ENCODE results near the gene INPP4B. TPM values are rescaled to one million over a fixed set of nuclear protein-coding genes. Genes with fewer than 3 reads are reported as not detected.

Gene INPP4B
- total RNA-seq, 1 experiment from 2014 or later: 53.7 TPM

DNA sequence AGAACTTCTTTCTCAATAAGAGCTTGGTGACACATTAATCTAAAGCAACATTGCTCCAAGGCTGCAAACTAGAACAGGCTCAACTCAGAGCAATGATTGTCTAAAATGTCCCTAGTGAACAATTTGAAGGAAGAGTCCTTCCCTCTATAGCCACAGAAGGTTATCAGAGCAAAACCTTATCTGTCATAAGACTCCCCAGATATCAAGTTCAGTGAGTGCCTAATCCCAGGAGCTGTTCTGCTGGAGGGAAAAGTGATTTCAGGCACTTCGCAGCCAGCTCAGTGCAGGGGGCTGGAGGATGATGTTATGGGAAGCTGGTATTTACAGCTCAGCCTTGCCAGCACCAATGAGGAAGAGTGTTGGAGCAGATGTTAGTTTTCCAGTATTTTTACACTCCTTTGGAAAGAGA, 497.5 kb downstream of the INPP4B start:
- H3K27me3 ChIP-seq (ENCODE audit: insufficient read depth, low read depth): no peaks in the 10 kb centered on the region
- intact Hi-C loops (cut with micrococcal nuclease; ENCODE audit: unreplicated experiment): no loop called here

DNA sequence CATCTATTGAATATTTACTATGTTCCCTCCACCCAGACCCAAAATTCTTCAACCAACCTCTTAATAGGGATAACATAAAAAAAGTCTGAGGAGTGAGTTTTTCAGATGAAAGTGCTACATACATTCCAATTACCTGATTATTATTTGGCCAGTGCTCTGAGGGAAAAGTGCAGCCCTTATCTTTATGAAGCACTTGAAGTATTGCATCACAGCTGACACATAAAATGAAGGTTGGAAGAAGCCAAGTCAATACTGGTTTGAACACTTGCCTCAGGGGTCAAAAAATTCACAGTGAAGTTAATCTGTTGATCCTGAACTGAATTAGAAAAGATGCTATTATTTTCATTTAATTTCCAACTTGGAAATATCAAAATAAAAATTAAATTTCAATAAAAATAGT, 498.9 kb downstream of the INPP4B start:
- no TSS peak for BruUV-seq (replicated peaks)
- Histone ChIP-seq H3K9me2 (ENCODE audit: insufficient read depth) (no peaks in the 10 kb centered on the region), H3K27me3 (ENCODE audit: insufficient read depth, low read depth) (no peaks in the 10 kb centered on the region), H2AFZ (no peak overlapping the region), H4K20me1 (ENCODE audit: insufficient read depth) (no peaks in the 10 kb centered on the region), H3K79me2 (ENCODE audit: low read depth) (peaks cover 40% of the 10 kb centered on the region), H3K4me1 (replicated peaks; ENCODE audit: insufficient read depth) (peaks cover 42% of the 10 kb centered on the region), H3K4me2 (no peak overlapping the region), H3K36me3 (ENCODE audit: low read depth) (no peaks in the 10 kb centered on the region; the same call in 1 of the 2 replicates), H3F3A (ENCODE audit: insufficient read depth, low read depth) (peaks cover 6% of the 10 kb centered on the region; the same call in 1 of the 2 replicates), H3K9me3 (ENCODE audit: insufficient read depth, low read depth) (no peaks in the 10 kb centered on the region), H3K27ac (peak overlapping the region; percentile 34), H3K4me3 (no peak overlapping the region)
- ChIA-PET CTCF (no interaction called here), POLR2A (ENCODE audit: unreplicated experiment) (no interaction called here)
- no peak for TF ChIP-seq EZH2 (IDR thresholded peaks at IDR 0.05; ENCODE audit: low read depth)
- TF ChIP-seq CTCF (conservative IDR thresholded peaks at IDR 0.05): no peak
- DNase-seq: peak in 1 of 2 experiments; percentile 80
- intact Hi-C loops (cut with micrococcal nuclease; ENCODE audit: unreplicated experiment): no loop called here

More for the DNA sequence above, 497.5 kb downstream of the INPP4B start:
- Histone ChIP-seq H3K4me1 (replicated peaks; ENCODE audit: insufficient read depth) (peaks cover 45% of the 10 kb centered on the region), H3K79me2 (ENCODE audit: low read depth) (peaks cover 32% of the 10 kb centered on the region), H3K27ac (no peak overlapping the region), H3K36me3 (ENCODE audit: low read depth) (no peaks in the 10 kb centered on the region), H3K4me2 (no peak overlapping the region), H3K4me3 (no peak overlapping the region), H4K20me1 (ENCODE audit: insufficient read depth) (no peaks in the 10 kb centered on the region), H2AFZ (no peak overlapping the region), H3F3A (ENCODE audit: insufficient read depth, low read depth) (peaks cover 6% of the 10 kb centered on the region; the same call in 1 of the 2 replicates), H3K9me2 (ENCODE audit: insufficient read depth) (no peaks in the 10 kb centered on the region), H3K9me3 (ENCODE audit: insufficient read depth, low read depth) (no peaks in the 10 kb centered on the region)
- CTCF ChIA-PET: no interaction called here
- POLR2A ChIA-PET (ENCODE audit: unreplicated experiment): no interaction called here
- BruUV-seq (replicated peaks): no TSS peak
- no peak for DNase-seq
- TF ChIP-seq EZH2 (IDR thresholded peaks at IDR 0.05; ENCODE audit: low read depth): no peak
- TF ChIP-seq CTCF (conservative IDR thresholded peaks at IDR 0.05): no peak

- no peak overlapping the region for H3K4me3 ChIP-seq
- BruUV-seq (replicated peaks): no TSS peak
- H3K4me2 ChIP-seq: no peak overlapping the region
- POLR2A ChIA-PET (ENCODE audit: unreplicated experiment): interaction anchor here (0.8 kb wide), 1 partner anchor 1213 kb away, joined by 13 read pairs; no protein-coding TSS in a partner anchor
- no peaks in the 10 kb centered on the region for H4K20me1 ChIP-seq (ENCODE audit: insufficient read depth)
- no peak overlapping the region for H3K27ac ChIP-seq
- no peaks in the 10 kb centered on the region; the same call in 1 of the 2 replicates for H3K36me3 ChIP-seq (ENCODE audit: low read depth)
- no peaks in the 10 kb centered on the region for H3K9me2 ChIP-seq (ENCODE audit: insufficient read depth)
- no peak for DNase-seq
- H3K27me3 ChIP-seq (ENCODE audit: insufficient read depth, low read depth): no peaks in the 10 kb centered on the region
- H2AFZ ChIP-seq: no peak overlapping the region
- intact Hi-C loops (cut with micrococcal nuclease; ENCODE audit: unreplicated experiment): no loop called here
- CTCF ChIA-PET: no interaction called here
- peaks cover 28% of the 10 kb centered on the region for H3K79me2 ChIP-seq (ENCODE audit: low read depth)
- H3F3A ChIP-seq (ENCODE audit: insufficient read depth, low read depth): peaks cover 6% of the 10 kb centered on the region; the same call in 1 of the 2 replicates
- no peak for TF ChIP-seq CTCF (conservative IDR thresholded peaks at IDR 0.05)
- TF ChIP-seq EZH2 (IDR thresholded peaks at IDR 0.05; ENCODE audit: low read depth): no peak
- H3K9me3 ChIP-seq (ENCODE audit: insufficient read depth, low read depth): no peaks in the 10 kb centered on the region
- peaks cover 36% of the 10 kb centered on the region for H3K4me1 ChIP-seq (replicated peaks; ENCODE audit: insufficient read depth)
Observed at GRCh38 chr4:142345924-142346323, 500.2 kb downstream of the INPP4B start.
